Neural cell (in vitro differentiated cells): ENCODE measurements around the gene FAM200B.

Experiments
- POLR2AphosphoS5 ChIP-seq: IDR thresholded peaks from 2 replicates; pipeline ENCODE4 v1.6.1; 2012
- RAD21 ChIP-seq: fragments of 450-650 bp; conservative IDR thresholded peaks from 2 replicates; pipeline ENCODE4 v1.6.1; 2014; ENCODE audit warnings: antibody characterized with exemption, mild to moderate bottlenecking, moderate library complexity
- TF ChIP-seq, protein P1 (sequence below): fragments of 450-650 bp; IDR thresholded peaks from 2 replicates; pipeline ENCODE4 v1.5.1; 2014; ENCODE audit warnings: antibody characterized with exemption, mild to moderate bottlenecking, moderate library complexity; ENCODE audit not compliant: poor library complexity, severe bottlenecking

DNA sequence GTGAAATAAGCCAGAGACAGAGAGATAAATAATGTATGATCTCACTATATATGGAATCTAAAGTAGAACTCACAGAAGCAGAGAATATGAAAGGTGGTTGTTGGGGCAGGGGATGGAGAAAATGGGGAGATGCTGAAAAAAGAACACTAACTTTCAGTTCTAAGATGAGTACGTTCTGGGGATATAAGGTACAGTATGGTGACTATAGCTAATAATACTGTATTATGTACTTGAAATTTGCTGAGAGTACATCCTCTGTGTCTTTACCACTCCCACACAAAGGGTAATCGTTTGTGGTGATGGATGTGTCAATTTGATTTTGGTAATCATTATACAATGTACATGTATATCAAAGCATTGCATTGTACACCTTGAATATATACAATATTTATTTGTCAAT is 33.0 kb upstream of the FAM200B start:
- TF ChIP-seq, protein P1, sequence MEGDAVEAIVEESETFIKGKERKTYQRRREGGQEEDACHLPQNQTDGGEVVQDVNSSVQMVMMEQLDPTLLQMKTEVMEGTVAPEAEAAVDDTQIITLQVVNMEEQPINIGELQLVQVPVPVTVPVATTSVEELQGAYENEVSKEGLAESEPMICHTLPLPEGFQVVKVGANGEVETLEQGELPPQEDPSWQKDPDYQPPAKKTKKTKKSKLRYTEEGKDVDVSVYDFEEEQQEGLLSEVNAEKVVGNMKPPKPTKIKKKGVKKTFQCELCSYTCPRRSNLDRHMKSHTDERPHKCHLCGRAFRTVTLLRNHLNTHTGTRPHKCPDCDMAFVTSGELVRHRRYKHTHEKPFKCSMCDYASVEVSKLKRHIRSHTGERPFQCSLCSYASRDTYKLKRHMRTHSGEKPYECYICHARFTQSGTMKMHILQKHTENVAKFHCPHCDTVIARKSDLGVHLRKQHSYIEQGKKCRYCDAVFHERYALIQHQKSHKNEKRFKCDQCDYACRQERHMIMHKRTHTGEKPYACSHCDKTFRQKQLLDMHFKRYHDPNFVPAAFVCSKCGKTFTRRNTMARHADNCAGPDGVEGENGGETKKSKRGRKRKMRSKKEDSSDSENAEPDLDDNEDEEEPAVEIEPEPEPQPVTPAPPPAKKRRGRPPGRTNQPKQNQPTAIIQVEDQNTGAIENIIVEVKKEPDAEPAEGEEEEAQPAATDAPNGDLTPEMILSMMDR, result no peak
- no peak for TF ChIP-seq RAD21
- no peak for TF ChIP-seq POLR2AphosphoS5
